OCI-LY1 (cell line): Measurements from ENCODE around the gene SH3BP4.

Experiments used
- H2AFZ ChIP-seq: fragments of 200-600 bp; sonication (generic), shearing (Covaris generic); 2 replicates; pipeline ENCODE4 v1.6.0; 2014; ENCODE audit warnings: antibody characterized with exemption, mild to moderate bottlenecking, low read length
- H3F3A ChIP-seq: fragments of 200-600 bp; sonication (generic), shearing (Covaris generic); 2 replicates; pipeline ENCODE4 v1.6.0; 2014; ENCODE audit warnings: mild to moderate bottlenecking, antibody characterized with exemption, low read length, moderate library complexity; ENCODE audit not compliant: insufficient read depth
- H3K27ac ChIP-seq: fragments of 200-600 bp; sonication (generic); 2 replicates; pipeline ENCODE4 v1.5.1; 2014; ENCODE audit warnings: low read length, mixed run types, mild to moderate bottlenecking, low read depth; ENCODE audit not compliant: poor library complexity, severe bottlenecking
- H3K27me3 ChIP-seq: fragments of 200-600 bp; sonication (generic); 2 replicates; pipeline ENCODE4 v1.6.0; 2014; ENCODE audit warnings: antibody characterized with exemption, mild to moderate bottlenecking, low read length, moderate library complexity; ENCODE audit not compliant: insufficient read depth
- H3K36me3 ChIP-seq: fragments of 200-600 bp; sonication (generic); 2 replicates; pipeline ENCODE4 v1.6.1; 2014; ENCODE audit warnings: mild to moderate bottlenecking, antibody characterized with exemption, low read length, moderate library complexity, mixed read lengths; ENCODE audit not compliant: insufficient read depth
- H3K4me1 ChIP-seq: fragments of 200-600 bp; sonication (generic); 2 replicates; pipeline ENCODE4 v1.5.1; 2014; ENCODE audit warnings: mild to moderate bottlenecking, low read length, moderate library complexity; ENCODE audit not compliant: insufficient read depth, severe bottlenecking
- H3K4me2 ChIP-seq: fragments of 200-600 bp; sonication (generic), shearing (Covaris generic); 2 replicates; pipeline ENCODE4 v1.6.1; 2014; ENCODE audit warnings: low read length
- H3K4me3 ChIP-seq: fragments of 200-600 bp; sonication (generic); 2 replicates; pipeline ENCODE4 v1.5.1; 2014; ENCODE audit warnings: low read length, low read depth, mild to moderate bottlenecking, mixed read lengths; ENCODE audit not compliant: poor library complexity, severe bottlenecking
- H3K79me2 ChIP-seq: fragments of 200-600 bp; shearing (Covaris generic); 2 replicates; pipeline ENCODE4 v1.6.1; 2016; ENCODE audit warnings: mixed run types, low read length, mixed read lengths; ENCODE audit not compliant: insufficient read depth
- H3K9ac ChIP-seq: fragments of 200-600 bp; sonication (generic), shearing (Covaris generic); 2 replicates; pipeline ENCODE4 v1.6.1; 2014; ENCODE audit warnings: mild to moderate bottlenecking, low read length, mixed read lengths
- H3K9me2 ChIP-seq: fragments of 200-600 bp; sonication (generic), shearing (Covaris generic); 2 replicates; pipeline ENCODE4 v1.6.1; 2014; ENCODE audit warnings: low read depth, mild to moderate bottlenecking, low read length, mixed read lengths
- H3K9me3 ChIP-seq: fragments of 200-600 bp; shearing (Covaris generic); 2 replicates; pipeline ENCODE4 v1.6.1; 2014; ENCODE audit warnings: low read length, mixed read lengths
- H4K20me1 ChIP-seq: fragments of 200-600 bp; sonication (generic), shearing (Covaris generic); 2 replicates; pipeline ENCODE4 v1.6.0; 2016; ENCODE audit warnings: mild to moderate bottlenecking, low read length; ENCODE audit not compliant: insufficient read depth
- EZH2 ChIP-seq: fragments of 200-600 bp; sonication (generic), shearing (Covaris generic); IDR thresholded peaks from 2 replicates; pipeline ENCODE4 v1.8.0; 2017; ENCODE audit warnings: borderline replicate concordance, mixed run types, mild to moderate bottlenecking, antibody characterized with exemption, low read length, moderate library complexity, mixed read lengths
- TF ChIP-seq, protein P1 (sequence below): fragments of 200-600 bp; sonication (generic), shearing (Covaris generic); IDR thresholded peaks from 2 replicates; pipeline ENCODE4 v1.5.1; 2017; ENCODE audit warnings: mild to moderate bottlenecking, antibody characterized with exemption, low read length, moderate library complexity, mixed read lengths

Gene SH3BP4

DNA sequence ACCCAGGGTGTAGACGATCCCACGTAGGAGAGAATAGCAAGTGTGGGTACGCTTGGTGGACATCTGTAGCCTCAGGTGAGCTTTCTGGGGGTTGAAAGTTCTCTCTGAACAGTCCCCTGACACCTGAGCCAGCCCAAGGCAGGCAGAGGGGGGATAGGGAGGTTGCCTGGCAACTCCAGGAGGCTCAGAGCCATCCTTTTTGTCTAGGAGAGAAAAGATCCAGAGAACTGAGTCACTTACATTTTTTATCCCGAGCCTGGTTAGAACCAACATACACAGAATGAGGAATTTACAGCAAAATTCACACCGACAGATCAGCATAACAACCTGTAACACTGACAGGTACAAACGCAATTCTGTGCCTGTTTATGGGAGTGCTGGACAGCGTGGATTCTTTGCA lies 113.2 kb downstream of the SH3BP4 start:
- TF ChIP-seq, protein P1, sequence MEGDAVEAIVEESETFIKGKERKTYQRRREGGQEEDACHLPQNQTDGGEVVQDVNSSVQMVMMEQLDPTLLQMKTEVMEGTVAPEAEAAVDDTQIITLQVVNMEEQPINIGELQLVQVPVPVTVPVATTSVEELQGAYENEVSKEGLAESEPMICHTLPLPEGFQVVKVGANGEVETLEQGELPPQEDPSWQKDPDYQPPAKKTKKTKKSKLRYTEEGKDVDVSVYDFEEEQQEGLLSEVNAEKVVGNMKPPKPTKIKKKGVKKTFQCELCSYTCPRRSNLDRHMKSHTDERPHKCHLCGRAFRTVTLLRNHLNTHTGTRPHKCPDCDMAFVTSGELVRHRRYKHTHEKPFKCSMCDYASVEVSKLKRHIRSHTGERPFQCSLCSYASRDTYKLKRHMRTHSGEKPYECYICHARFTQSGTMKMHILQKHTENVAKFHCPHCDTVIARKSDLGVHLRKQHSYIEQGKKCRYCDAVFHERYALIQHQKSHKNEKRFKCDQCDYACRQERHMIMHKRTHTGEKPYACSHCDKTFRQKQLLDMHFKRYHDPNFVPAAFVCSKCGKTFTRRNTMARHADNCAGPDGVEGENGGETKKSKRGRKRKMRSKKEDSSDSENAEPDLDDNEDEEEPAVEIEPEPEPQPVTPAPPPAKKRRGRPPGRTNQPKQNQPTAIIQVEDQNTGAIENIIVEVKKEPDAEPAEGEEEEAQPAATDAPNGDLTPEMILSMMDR: no peak
- no peak for TF ChIP-seq EZH2
- H3K27me3 ChIP-seq: no peaks in the 10 kb centered on the region; the same call in 1 of the 2 replicates
- H3K36me3 ChIP-seq: no peaks in the 10 kb centered on the region

GRCh38 chr2:235066490-235066889 lies 114.7 kb downstream of the SH3BP4 start:
- Histone ChIP-seq H3K27me3 (no peaks in the 10 kb centered on the region; the same call in 1 of the 2 replicates), H3K4me3 (no peak overlapping the region), H3K79me2 (no peaks in the 10 kb centered on the region), H3K9me3 (no peaks in the 10 kb centered on the region), H3K36me3 (no peaks in the 10 kb centered on the region), H3K9me2 (no peaks in the 10 kb centered on the region), H3K9ac (no peak overlapping the region), H3F3A (no peaks in the 10 kb centered on the region), H3K4me1 (no peaks in the 10 kb centered on the region), H4K20me1 (no peaks in the 10 kb centered on the region), H3K4me2 (no peak overlapping the region), H3K27ac (no peak overlapping the region), H2AFZ (no peak overlapping the region)
- TF ChIP-seq, protein P1: no peak
- no peak for TF ChIP-seq EZH2

More for the DNA sequence above, 113.2 kb downstream of the SH3BP4 start:
- Histone ChIP-seq H3K27ac (no peak overlapping the region), H3K4me1 (no peaks in the 10 kb centered on the region), H3F3A (no peaks in the 10 kb centered on the region), H3K79me2 (no peaks in the 10 kb centered on the region), H3K4me2 (no peak overlapping the region), H4K20me1 (no peaks in the 10 kb centered on the region), H2AFZ (no peak overlapping the region), H3K9me2 (no peaks in the 10 kb centered on the region), H3K9me3 (no peaks in the 10 kb centered on the region), H3K9ac (no peak overlapping the region), H3K4me3 (no peak overlapping the region)

DNA sequence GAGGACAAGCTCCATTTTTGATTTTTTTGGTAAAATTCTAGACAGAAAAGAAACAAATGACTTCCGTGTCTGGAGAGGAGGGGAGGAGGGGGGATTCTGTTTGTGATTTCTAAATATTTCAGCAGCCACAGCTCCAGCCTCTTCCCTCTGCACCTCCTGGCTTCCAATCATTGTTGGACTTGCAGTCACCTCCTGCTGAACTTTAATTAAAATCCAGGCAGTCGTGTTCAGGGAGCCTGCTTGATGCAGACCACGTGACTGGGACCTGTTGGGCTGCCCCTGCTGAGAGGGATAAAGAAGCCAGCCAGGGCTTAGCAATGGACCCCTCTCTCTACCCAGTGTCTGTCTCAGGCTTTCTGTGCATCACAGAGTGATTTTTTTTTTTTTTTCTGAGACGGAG lies 115.1 kb downstream of the SH3BP4 start:
- no peak for TF ChIP-seq EZH2
- TF ChIP-seq, protein P1: no peak
- no peak overlapping the region for H3K4me3 ChIP-seq
- H3K27ac ChIP-seq: no peak overlapping the region
- H3K79me2 ChIP-seq: no peaks in the 10 kb centered on the region
- H3K27me3 ChIP-seq: no peaks in the 10 kb centered on the region; the same call in 1 of the 2 replicates
- no peaks in the 10 kb centered on the region for H3K36me3 ChIP-seq
- no peak overlapping the region for H2AFZ ChIP-seq
- no peaks in the 10 kb centered on the region for H3K4me1 ChIP-seq
- H3K9me2 ChIP-seq: no peaks in the 10 kb centered on the region
- H3K4me2 ChIP-seq: no peak overlapping the region
- H3K9ac ChIP-seq: no peak overlapping the region
- no peaks in the 10 kb centered on the region for H4K20me1 ChIP-seq
- H3K9me3 ChIP-seq: no peaks in the 10 kb centered on the region
- H3F3A ChIP-seq: no peaks in the 10 kb centered on the region
